ENCODE results near the gene LARGE2.

GRCh38 chr11:45884596-45885185 is 37.8 kb upstream of the LARGE2 start:
- TF ChIP-seq, protein P1, sequence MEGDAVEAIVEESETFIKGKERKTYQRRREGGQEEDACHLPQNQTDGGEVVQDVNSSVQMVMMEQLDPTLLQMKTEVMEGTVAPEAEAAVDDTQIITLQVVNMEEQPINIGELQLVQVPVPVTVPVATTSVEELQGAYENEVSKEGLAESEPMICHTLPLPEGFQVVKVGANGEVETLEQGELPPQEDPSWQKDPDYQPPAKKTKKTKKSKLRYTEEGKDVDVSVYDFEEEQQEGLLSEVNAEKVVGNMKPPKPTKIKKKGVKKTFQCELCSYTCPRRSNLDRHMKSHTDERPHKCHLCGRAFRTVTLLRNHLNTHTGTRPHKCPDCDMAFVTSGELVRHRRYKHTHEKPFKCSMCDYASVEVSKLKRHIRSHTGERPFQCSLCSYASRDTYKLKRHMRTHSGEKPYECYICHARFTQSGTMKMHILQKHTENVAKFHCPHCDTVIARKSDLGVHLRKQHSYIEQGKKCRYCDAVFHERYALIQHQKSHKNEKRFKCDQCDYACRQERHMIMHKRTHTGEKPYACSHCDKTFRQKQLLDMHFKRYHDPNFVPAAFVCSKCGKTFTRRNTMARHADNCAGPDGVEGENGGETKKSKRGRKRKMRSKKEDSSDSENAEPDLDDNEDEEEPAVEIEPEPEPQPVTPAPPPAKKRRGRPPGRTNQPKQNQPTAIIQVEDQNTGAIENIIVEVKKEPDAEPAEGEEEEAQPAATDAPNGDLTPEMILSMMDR (IDR thresholded peaks at IDR 0.05; ENCODE audit: low read depth, low read length), result no peak
- TF ChIP-seq POLR2A (IDR thresholded peaks at IDR 0.05; ENCODE audit: extremely low read depth, insufficient read length), result no peak

Measured in NB4 (cell line).